Aorta (tissue), 5 donors: ENCODE results near the gene PLXDC2. TPM values are rescaled to one million over a fixed set of nuclear protein-coding genes. Genes with fewer than 3 reads are reported as not detected.

ENCODE experiments used
- ATAC-seq: fragments of 200-7000 bp; cut with Tn5 transposase; one replicate; pipeline ENCODE4 v1.9.1; 2022; ENCODE audit warnings: moderate library complexity; ENCODE audit not compliant: low FRiP score
- DNase-seq, 2 donors: peaks; one replicate each; pipeline ENCODE4 v3.0.0-alpha.2; 2020
- H3K27ac ChIP-seq, 2 donors: one replicate each; pipeline ENCODE4 v1.5.1; 2013; ENCODE audit warnings: low read length in 2 of 2, mild to moderate bottlenecking in 2 of 2, moderate library complexity in 2 of 2, control low read depth in 1 of 2, inconsistent platforms in 1 of 2, low read depth in 1 of 2
- H3K27me3 ChIP-seq, 2 donors: one replicate each; pipeline ENCODE4 v1.6.1; 2013; ENCODE audit warnings: control low read depth in 1 of 2, low read length in 1 of 2, mild to moderate bottlenecking in 1 of 2, moderate library complexity in 1 of 2; ENCODE audit not compliant: insufficient read depth in 2 of 2, control insufficient read depth in 1 of 2
- H3K36me3 ChIP-seq, 2 donors: one replicate each; pipeline ENCODE4 v1.6.1; 2013; ENCODE audit warnings: control low read depth in 1 of 2, low read length in 1 of 2, mild to moderate bottlenecking in 1 of 2; ENCODE audit not compliant: insufficient read depth in 2 of 2, control insufficient read depth in 1 of 2
- H3K4me1 ChIP-seq, 2 donors: one replicate each; pipeline ENCODE4 v1.6.1; 2013; ENCODE audit warnings: low read length in 2 of 2, control low read depth in 1 of 2, mild to moderate bottlenecking in 1 of 2, moderate library complexity in 1 of 2; ENCODE audit not compliant: insufficient read depth in 2 of 2, control insufficient read depth in 1 of 2
- H3K4me3 ChIP-seq, 2 donors: one replicate each; pipeline ENCODE4 v1.5.1; 2013; ENCODE audit warnings: low read length in 2 of 2, control low read depth in 1 of 2, mild to moderate bottlenecking in 1 of 2
- H3K9me3 ChIP-seq: one replicate; pipeline ENCODE4 v1.6.1; 2013; ENCODE audit warnings: mild to moderate bottlenecking, low read length; ENCODE audit not compliant: control insufficient read depth
- WGBS, 2 donors: extraction: QIAGEN DNeasy Blood & Tissue Kit; methylation state at CpG; one replicate each; pipeline ENCODE4 v1.1.7; 2013; 5-methylcytosine and 5-hydroxymethylcytosine counted together
- intact Hi-C, 2 donors: fragments of 100-400 bp; cut with DNase I; formaldehyde crosslinking; loops; one replicate each; pipeline versions ENCODE4 v1.14.2 to v1.15.0; 2022
- polyA plus RNA-seq, 2 donors: library from polyadenylated mRNA; stranded (reverse); fragments of 200-250 nt; gene quantifications; one replicate each; pipeline ENCODE4 v1.2.3, GENCODE V29; 2013
- total RNA-seq, 2 donors: library from RNA; stranded (reverse); fragmentation: NEBNext Ultra II Directional; extraction: Animal tissue kit (Norgen Biotek cat#: 25700); gene quantifications; one replicate each; pipeline ENCODE4 v1.2.1, GENCODE V29; 2021
- donor health status: healthy with polysubstance abuse.
- donor health status: Bipolar disorder and iron deficiency.
- donor health status: DM: no; HTN: no; CAD: no.
- donor health status: DM: no; HTN: no; CAD: no.
- donor health status: DM: yes; HTN: yes; CAD: no.

The PLXDC2 gene
- total and polyA plus RNA-seq, 4 donors, result 14.7 to 155 (median 57.4) TPM

DNA sequence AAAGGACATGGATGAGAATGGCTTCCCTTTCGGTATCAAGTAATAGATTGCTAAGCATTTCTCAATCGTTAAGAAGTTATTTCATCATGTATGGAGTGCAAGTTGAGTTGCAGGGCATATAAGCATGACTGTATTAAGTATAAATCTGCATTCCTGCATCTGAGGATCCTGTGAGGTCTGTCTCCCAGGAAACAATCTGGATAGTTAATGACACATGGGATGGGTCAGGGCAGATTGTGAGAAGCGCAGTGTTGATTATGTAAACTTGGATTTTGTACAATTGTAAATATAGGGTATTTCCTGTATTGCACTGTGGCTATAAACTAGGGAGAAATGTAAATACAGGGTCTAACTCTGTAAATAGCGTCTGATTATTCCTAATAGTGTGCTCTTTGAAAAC, 102.6 kb downstream of the PLXDC2 start:
- Histone ChIP-seq H3K9me3 (no peaks in the 10 kb centered on the region), H3K36me3 (no peaks in the 10 kb centered on the region), H3K27me3 (no peaks in the 10 kb centered on the region), H3K4me1 (peaks cover 1 to 19% of the 10 kb centered on the region in 2 donors), H3K4me3 (no peak overlapping the region), H3K27ac (no peak overlapping the region)
- 49 to 52% methylated on average over 4 of the region's 4 CpGs for WGBS, 2 donors
- intact Hi-C loops, result no loop called here
- DNase-seq (no peak), ATAC-seq (no peak)

DNA sequence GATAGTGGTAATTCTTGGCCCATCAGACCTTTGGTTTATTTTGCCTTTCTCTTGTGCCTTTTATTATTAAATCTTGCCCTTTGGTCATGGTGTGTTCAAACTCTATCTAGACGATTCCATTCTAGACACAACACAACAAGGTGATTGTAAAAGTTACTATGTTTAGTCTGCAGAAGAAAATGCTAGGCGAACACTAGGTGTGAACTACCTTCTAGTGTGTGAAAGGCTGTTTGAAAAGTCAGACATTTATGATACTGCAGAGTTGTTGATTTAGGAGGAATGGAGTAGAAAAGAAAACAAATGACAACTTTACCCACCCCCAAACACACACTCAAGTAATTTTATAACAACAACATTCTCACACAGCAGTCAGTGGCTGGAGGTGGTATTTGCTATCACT, 103.4 kb downstream of the PLXDC2 start:
- intact Hi-C loops, result loop anchor here (5.0 to 10.0 kb wide), 3 partner anchors 102 to 845 kb away; partner anchors contain the start of gene PLXDC2 (in 2 of the 2)
- Histone ChIP-seq H3K27ac (peak overlapping the region; percentile 21 to 39), H3K4me1 (peaks cover 1 to 20% of the 10 kb centered on the region in 2 donors), H3K36me3 (no peaks in the 10 kb centered on the region), H3K27me3 (no peaks in the 10 kb centered on the region), H3K9me3 (no peaks in the 10 kb centered on the region), H3K4me3 (no peak overlapping the region)
- DNase-seq (no peak), ATAC-seq (no peak)
- 18 to 20% methylated on average over 2 of the region's 2 CpGs for WGBS, 2 donors

DNA sequence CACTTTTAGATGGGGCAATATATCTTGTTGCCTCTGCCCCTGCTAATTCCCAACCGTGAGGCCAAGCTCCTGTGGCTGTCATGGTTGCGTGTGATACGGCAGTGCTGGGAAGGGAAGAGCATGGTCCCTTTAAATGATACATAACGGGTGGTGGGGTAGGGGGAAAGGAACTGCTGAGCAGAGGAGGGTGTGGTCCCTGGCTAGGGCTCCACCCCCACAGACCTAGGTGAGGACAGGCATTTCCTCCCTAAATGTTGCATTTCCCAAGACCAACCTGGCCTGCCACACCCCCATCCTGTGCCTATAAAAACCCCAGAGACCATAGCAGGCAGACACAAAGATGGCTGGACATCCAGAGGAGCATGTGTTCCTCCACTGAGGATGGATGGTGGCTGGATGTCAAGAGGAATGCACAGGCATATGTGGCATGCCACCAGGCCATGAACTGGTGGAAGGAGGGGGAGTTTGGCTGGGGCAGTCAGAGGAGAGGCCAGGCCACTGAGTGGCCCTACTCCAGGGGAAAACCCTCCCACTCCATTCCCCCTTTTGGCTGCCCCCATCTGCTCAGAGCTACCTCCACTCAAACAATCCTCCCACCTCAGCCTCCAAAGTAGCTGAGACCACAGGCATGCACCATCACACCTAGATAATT, 104.0 kb downstream of the PLXDC2 start:
- intact Hi-C loops, result loop anchor here (5.0 to 10.0 kb wide), 3 partner anchors 103 to 845 kb away; partner anchors contain the start of gene PLXDC2 (in 2 of the 2)
- peak overlapping the region; percentile 21 to 39 for H3K27ac ChIP-seq
- H3K4me1 ChIP-seq, result peaks cover 1 to 20% of the 10 kb centered on the region in 2 donors
- no peak overlapping the region for H3K4me3 ChIP-seq
- no peaks in the 10 kb centered on the region for H3K36me3 ChIP-seq
- ATAC-seq (no peak), DNase-seq (no peak)
- H3K27me3 ChIP-seq, result no peaks in the 10 kb centered on the region
- 63 to 84% methylated on average over 4 of the region's 4 CpGs for WGBS, 2 donors
- no peaks in the 10 kb centered on the region for H3K9me3 ChIP-seq

DNA sequence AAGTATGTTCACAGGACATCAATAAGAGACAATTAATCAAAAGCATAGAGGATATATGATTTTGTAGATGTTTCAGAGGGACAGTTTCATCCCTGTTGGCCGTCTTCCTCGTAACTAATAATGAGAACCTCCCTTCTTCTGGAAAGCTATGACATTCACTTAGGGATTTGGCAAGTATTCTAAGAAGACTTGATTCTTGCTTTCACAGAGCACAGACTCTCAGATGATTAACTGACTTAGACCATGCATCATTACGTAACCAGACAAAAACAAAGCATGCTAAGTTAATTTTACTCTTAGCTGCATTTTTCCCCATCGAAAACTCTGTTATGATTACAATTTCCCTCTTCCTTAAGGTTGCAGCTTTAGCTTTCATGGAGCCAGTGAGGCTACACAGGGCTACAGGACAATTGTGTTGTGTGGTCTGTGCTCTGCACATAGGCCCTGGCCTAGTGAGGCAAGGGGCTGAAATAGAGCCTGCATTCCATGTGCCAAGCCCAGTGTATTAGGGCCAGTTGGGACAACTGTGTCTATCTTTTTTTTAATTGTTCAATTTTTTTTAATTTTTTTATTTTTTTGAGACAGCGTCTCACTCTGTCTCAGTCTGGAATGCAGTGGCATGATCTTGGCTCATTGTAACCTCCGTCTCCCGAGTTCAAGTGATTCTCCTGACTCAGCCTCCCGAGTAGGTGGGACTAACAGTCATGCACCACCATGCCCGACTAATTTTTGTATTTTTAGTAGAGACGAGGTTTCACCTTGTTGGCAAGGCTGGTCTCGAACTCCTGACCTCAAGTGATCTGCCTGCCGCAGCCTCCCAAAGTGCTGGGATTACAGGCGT, 105.3 kb downstream of the PLXDC2 start:
- DNase-seq (peak in 1 of 2 donors; percentile 49), ATAC-seq (peak; percentile 70)
- Histone ChIP-seq H3K36me3 (no peaks in the 10 kb centered on the region), H3K4me1 (peaks cover 3 to 20% of the 10 kb centered on the region in 2 donors), H3K4me3 (no peak overlapping the region), H3K9me3 (no peaks in the 10 kb centered on the region), H3K27ac (peak overlapping the region; percentile 78 to 86), H3K27me3 (no peaks in the 10 kb centered on the region)
- intact Hi-C loops, result loop anchor here (5.0 to 10.0 kb wide), 3 partner anchors 104 to 843 kb away; partner anchors contain the start of gene PLXDC2 (in 2 of the 2)
- 8 to 9% methylated on average over 13 of the region's 13 CpGs for WGBS, 2 donors

DNA sequence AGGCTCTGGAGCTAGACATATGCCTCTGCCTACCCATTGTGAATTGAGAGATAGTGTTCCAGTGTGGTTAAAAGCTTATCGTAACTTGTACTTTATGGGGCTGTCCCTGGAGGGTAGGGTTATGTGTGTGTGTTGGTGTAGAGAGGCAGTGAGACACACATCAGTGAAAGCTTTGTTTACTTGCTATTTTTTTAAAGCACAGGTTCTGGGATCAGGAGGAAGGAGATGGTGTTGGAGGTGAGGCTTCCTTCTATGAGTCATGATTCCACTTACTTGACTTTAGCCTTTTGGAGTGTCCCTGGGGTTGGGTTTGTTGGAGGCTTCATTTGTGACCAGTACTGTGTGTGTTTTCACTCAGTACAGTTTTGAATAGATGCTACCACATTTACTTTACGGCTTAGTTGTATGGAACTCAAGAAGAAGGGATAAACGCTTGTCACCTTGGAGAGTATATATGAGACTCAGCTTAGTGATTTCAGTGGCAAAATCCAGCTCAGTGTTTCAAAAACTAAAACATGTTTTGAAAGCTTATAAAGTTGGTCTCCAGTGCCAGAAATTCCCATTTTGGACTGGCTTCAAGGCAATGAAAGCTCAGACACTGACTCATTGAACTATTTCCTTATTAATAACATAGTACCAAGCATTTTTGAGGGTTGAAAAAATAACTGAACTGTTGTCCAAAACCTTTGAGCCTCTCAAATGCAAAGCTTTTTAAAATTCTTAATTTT, 106.2 kb downstream of the PLXDC2 start:
- peak; percentile 79 for ATAC-seq
- H3K36me3 ChIP-seq, result no peaks in the 10 kb centered on the region
- no peaks in the 10 kb centered on the region for H3K9me3 ChIP-seq
- no peak for DNase-seq
- WGBS, 2 donors, result 2 to 5% methylated on average over 3 of the region's 3 CpGs
- peak overlapping the region; percentile 78 to 86 for H3K27ac ChIP-seq
- peaks cover 3 to 20% of the 10 kb centered on the region in 2 donors for H3K4me1 ChIP-seq
- intact Hi-C loops, result loop anchor here (5.0 to 10.0 kb wide), 3 partner anchors 105 to 842 kb away; partner anchors contain the start of gene PLXDC2 (in 2 of the 2)
- H3K4me3 ChIP-seq, result no peak overlapping the region
- H3K27me3 ChIP-seq, result no peaks in the 10 kb centered on the region

DNA sequence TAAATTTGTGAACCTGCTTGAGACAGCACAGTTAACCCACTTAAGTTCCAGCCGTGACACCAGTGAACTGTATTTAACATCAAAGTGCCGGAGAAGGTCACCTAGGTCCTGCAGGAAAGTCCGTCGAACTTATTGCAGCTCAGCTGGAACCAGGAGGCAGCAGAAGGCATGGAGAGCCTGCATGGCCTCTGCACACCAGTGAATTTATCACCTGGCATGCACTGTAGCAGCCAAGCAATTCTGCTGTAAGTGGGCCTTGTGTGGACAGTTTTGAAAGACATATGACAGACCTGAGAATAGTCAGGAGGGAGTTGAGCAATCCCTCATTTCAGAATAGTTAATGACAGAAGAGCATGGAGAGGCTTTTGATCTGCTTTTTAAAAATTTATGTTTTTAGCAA, 108.8 kb downstream of the PLXDC2 start:
- no peak for ATAC-seq

DNA sequence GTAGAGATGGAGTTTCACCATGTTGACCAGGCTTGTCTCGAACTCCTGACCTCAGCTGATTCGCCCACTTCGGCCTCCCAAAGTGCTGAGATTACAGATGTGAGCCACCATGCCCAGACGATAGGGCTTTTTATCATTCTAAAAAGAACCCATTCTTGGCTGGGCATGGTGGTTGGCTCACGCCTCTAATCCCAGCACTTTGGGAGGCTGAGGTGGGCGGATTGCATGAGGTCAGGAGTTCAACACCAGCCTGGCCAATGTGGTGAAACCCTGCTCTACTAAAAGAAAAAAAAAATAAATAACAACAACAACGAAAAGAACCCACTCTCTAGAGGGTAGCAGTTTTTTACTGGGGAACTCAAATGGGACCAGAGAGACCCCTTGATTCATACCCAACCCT, 112.7 kb downstream of the PLXDC2 start:
- Histone ChIP-seq H3K4me1 (peaks cover 6% of the 10 kb centered on the region in 2 donors), H3K9me3 (no peaks in the 10 kb centered on the region)
- intact Hi-C loops, result loop anchor here (10.0 kb wide), 2 partner anchors 274 to 836 kb away; no protein-coding TSS in a partner anchor

More for the DNA sequence above, 108.8 kb downstream of the PLXDC2 start:
- Histone ChIP-seq H3K4me1 (peaks cover 5 to 14% of the 10 kb centered on the region in 2 donors), H3K4me3 (no peak overlapping the region), H3K27ac (peak overlapping the region in 1 of 2 donors; percentile 65), H3K9me3 (no peaks in the 10 kb centered on the region), H3K27me3 (no peaks in the 10 kb centered on the region), H3K36me3 (no peaks in the 10 kb centered on the region)
- DNase-seq, result no peak
- 62 to 87% methylated on average over 4 of the region's 4 CpGs for WGBS, 2 donors
- intact Hi-C loops, result loop anchor here (10.0 kb wide), 2 partner anchors 270 to 840 kb away; no protein-coding TSS in a partner anchor

DNA sequence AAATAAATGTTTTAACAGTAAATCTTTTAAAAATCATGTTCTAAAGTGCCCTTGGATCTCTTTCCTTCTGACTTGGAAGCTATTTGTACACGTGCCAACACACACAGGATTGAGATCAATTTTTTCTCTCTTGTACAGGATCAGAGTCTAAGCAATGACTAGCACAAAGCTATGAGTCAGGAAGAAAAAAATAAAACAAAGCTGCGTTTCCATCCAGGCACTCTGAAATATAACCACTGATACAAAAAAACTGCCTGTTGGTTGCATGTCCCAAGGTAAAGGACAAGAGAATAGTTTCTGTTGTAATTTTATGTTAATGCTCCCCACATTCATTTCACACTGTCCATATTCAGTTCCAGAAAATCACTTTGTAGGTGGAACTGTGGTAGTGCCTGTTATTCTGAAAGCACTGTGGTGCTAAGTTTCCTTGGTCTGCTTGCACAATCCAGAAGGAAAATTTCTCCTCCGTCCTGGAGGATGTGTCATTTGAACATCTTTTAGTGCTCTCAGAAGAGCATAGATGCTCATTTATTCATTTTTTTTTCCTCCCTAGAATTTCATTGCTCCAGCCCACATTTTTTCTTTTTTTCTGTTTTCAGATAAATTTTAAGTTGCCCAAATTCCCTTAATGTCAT, 113.4 kb downstream of the PLXDC2 start:
- peak; percentile 76 for ATAC-seq
- H3K4me1 ChIP-seq, result peaks cover 6% of the 10 kb centered on the region in 2 donors
- WGBS, 2 donors, result 1 to 6% methylated on average over 3 of the region's 3 CpGs
- H3K36me3 ChIP-seq, result no peaks in the 10 kb centered on the region
- H3K4me3 ChIP-seq, result no peak overlapping the region
- H3K27me3 ChIP-seq, result no peaks in the 10 kb centered on the region
- H3K27ac ChIP-seq, result peak overlapping the region in 1 of 2 donors; percentile 43
- H3K9me3 ChIP-seq, result no peaks in the 10 kb centered on the region
- intact Hi-C loops, result loop anchor here (10.0 kb wide), 2 partner anchors 275 to 835 kb away; no protein-coding TSS in a partner anchor
- no peak for DNase-seq

More for the DNA sequence above, 112.7 kb downstream of the PLXDC2 start:
- no peaks in the 10 kb centered on the region for H3K36me3 ChIP-seq
- WGBS, 2 donors, result 47 to 55% methylated on average over 7 of the region's 7 CpGs
- H3K27me3 ChIP-seq, result no peaks in the 10 kb centered on the region
- peak overlapping the region in 1 of 2 donors; percentile 71 for H3K27ac ChIP-seq
- H3K4me3 ChIP-seq, result no peak overlapping the region
- ATAC-seq, result no peak
- DNase-seq, result no peak
